K562 (cell line): ENCODE results near the gene RCN2. TPM values are rescaled to one million over a fixed set of nuclear protein-coding genes. Genes with fewer than 3 reads are reported as not detected.

Experiments used
- ATAC-seq: fragments of 200-7000 bp; cut with Tn5 transposase; 3 replicates; pipeline ENCODE4 v1.9.1; 2020; ENCODE audit warnings: moderate library complexity
- BruUV-seq: library from RNA; stranded (reverse); fragments of 400-500 nt; replicated peaks from 2 replicates; lab custom pipeline; 2021; lab: Mats Ljungman, UMichigan
- CTCF ChIA-PET: fragments of 300-600 bp; formaldehyde crosslinking; extraction: SDS; loops from one replicate; lab custom pipeline; 2021; ENCODE audit warnings: low intra/inter-chr PET ratio; lab: Yijun Ruan, JAX
- POLR2A ChIA-PET: fragments of 300-600, 350-650 bp; sonication (Branson Sonifier 250); formaldehyde crosslinking; extraction: SDS; loops from one replicate; lab custom pipeline; 2021; ENCODE audit warnings: antibody characterized with exemption, inconsistent platforms; lab: Yijun Ruan, JAX
- DNase-seq, 4 experiments: peaks; one replicate each; pipeline versions ENCODE4 v3.0.0 to v3.0.0-alpha.2; 2011 to 2018; ENCODE audit warnings: low spot score in 3 of 4, mixed read lengths in 3 of 4; ENCODE audit errors: extremely low read depth in 1 of 4
- FAIRE-seq: peaks from 2 replicates; lab custom pipeline; 2011; peaks lifted over from hg19 to GRCh38; lab: Jason Lieb, UNC
- H2AFZ ChIP-seq: 2 replicates; pipeline ENCODE4 v1.6.0; 2011; ENCODE audit warnings: low read depth, low read length, control low read depth, inconsistent platforms
- H3K27ac ChIP-seq: fragments of 200-600 bp; 3 replicates; pipeline ENCODE4 v1.8.0; 2011; ENCODE audit warnings: low read depth, mild to moderate bottlenecking, control low read depth, inconsistent platforms, low read length, moderate library complexity, mixed read lengths; ENCODE audit errors: extremely low read depth
- H3K27me3 ChIP-seq, 2 experiments: fragments of 300-600 bp in 1 of 2; 2 replicates in 1 of 2; 3 replicates in 1 of 2; pipeline versions ENCODE4 v1.6.0 to v1.8.0; 2011; ENCODE audit warnings: inconsistent platforms in 2 of 2, low read length in 2 of 2, mild to moderate bottlenecking in 1 of 2, mixed read lengths in 1 of 2, moderate library complexity in 1 of 2; ENCODE audit not compliant: control insufficient read depth in 2 of 2, insufficient read depth in 2 of 2
- H3K36me3 ChIP-seq: fragments of 300-600 bp; 3 replicates; pipeline ENCODE4 v1.8.0; 2011; ENCODE audit warnings: mild to moderate bottlenecking, low read length, inconsistent platforms; ENCODE audit not compliant: control insufficient read depth, insufficient read depth
- H3K4me1 ChIP-seq, 2 experiments: fragments of 200-600 bp in 1 of 2; replicated peaks in 1 of 2; 2 replicates in 1 of 2; 3 replicates in 1 of 2; pipeline versions ENCODE4 v1.5.1 to v1.8.0; 2011; ENCODE audit warnings: inconsistent platforms in 2 of 2, low read length in 2 of 2, mild to moderate bottlenecking in 1 of 2, mixed read lengths in 1 of 2, moderate library complexity in 1 of 2; ENCODE audit not compliant: control insufficient read depth in 2 of 2, insufficient read depth in 2 of 2
- H3K4me2 ChIP-seq: 2 replicates; pipeline ENCODE4 v1.6.1; 2011; ENCODE audit warnings: low read length, control low read depth, inconsistent platforms, mixed read lengths; ENCODE audit not compliant: insufficient read depth
- H3K4me3 ChIP-seq: fragments of 200-600 bp; sonication (generic), shearing (Covaris generic); 2 replicates; pipeline ENCODE4 v1.5.1; 2016; ENCODE audit warnings: control low read depth, inconsistent platforms
- H3K79me2 ChIP-seq: fragments of 200-600 bp; 3 replicates; pipeline ENCODE4 v1.8.0; 2011; ENCODE audit warnings: low read length, inconsistent platforms; ENCODE audit not compliant: control insufficient read depth, insufficient read depth
- H3K9ac ChIP-seq, 2 experiments: 2 replicates each; pipeline versions ENCODE4 v1.6.0 to v1.6.1; 2011; ENCODE audit warnings: low read depth in 2 of 2, low read length in 2 of 2, control low read depth in 1 of 2, inconsistent platforms in 1 of 2, mild to moderate bottlenecking in 1 of 2, mixed read lengths in 1 of 2; ENCODE audit not compliant: insufficient read depth in 1 of 2
- H3K9me1 ChIP-seq: one replicate; pipeline ENCODE4 v1.6.0; 2011; ENCODE audit warnings: inconsistent platforms, mild to moderate bottlenecking, low read length, moderate library complexity; ENCODE audit not compliant: control insufficient read depth, insufficient read depth
- H3K9me3 ChIP-seq: replicated peaks from 2 replicates; pipeline ENCODE4 v1.5.1; 2011; ENCODE audit warnings: low read depth, low read length, inconsistent platforms; ENCODE audit not compliant: control insufficient read depth, insufficient read depth
- H4K20me1 ChIP-seq: replicated peaks from 2 replicates; pipeline ENCODE4 v1.6.1; 2011; ENCODE audit warnings: low read length, inconsistent platforms, mixed read lengths; ENCODE audit not compliant: control insufficient read depth, insufficient read depth
- CGGBP1 ChIP-seq: fragments of 250-450 bp; sonication (Bioruptor Pico); IDR thresholded peaks from 2 replicates; pipeline ENCODE4 v1.9.0; 2021; ENCODE audit warnings: mild to moderate bottlenecking
- CHD2 ChIP-seq: IDR thresholded peaks from 2 replicates; pipeline ENCODE4 v1.6.1; 2011; ENCODE audit warnings: low read depth, low read length
- DPF2 ChIP-seq: fragments of 450-650 bp; IDR thresholded peaks from 2 replicates; pipeline ENCODE4 v1.6.1; 2016
- E2F1 ChIP-seq: sonication (generic); formaldehyde crosslinking; IDR thresholded peaks from 2 replicates; pipeline ENCODE4 v1.8.1; 2023; ENCODE audit warnings: mild to moderate bottlenecking, missing genetic modification reagents, moderate library complexity
- E2F6 ChIP-seq, 2 experiments: IDR thresholded peaks; 2 replicates each; pipeline ENCODE4 v1.6.1; 2011; ENCODE audit warnings: borderline replicate concordance in 1 of 2, control low read depth in 1 of 2, low read depth in 1 of 2, low read length in 1 of 2, mild to moderate bottlenecking in 1 of 2, mixed read lengths in 1 of 2, moderate library complexity in 1 of 2; ENCODE audit not compliant: insufficient read depth in 1 of 2, insufficient read length in 1 of 2, poor library complexity in 1 of 2, severe bottlenecking in 1 of 2; ENCODE audit errors: extremely low read depth in 1 of 2
- ELK3 ChIP-seq: fragments of 450-650 bp; formaldehyde crosslinking; IDR thresholded peaks from 2 replicates; pipeline ENCODE4 v1.4.0; 2020; ENCODE audit warnings: mild to moderate bottlenecking
- ETS1 ChIP-seq: conservative IDR thresholded peaks from 2 replicates; pipeline ENCODE4 v1.6.1; 2011; ENCODE audit warnings: low read depth, mild to moderate bottlenecking, low read length; ENCODE audit not compliant: control insufficient read depth
- GTF2F1 ChIP-seq: IDR thresholded peaks from 2 replicates; pipeline ENCODE4 v1.6.1; 2011; ENCODE audit warnings: low read depth, low read length, improper control_type of control experiment
- IFI16 ChIP-seq: fragments of 250-450 bp; sonication (Bioruptor Pico); IDR thresholded peaks from 2 replicates; pipeline ENCODE4 v2.1.2; 2022; ENCODE audit warnings: mild to moderate bottlenecking, inconsistent platforms
- RAD21 ChIP-seq, 2 experiments: fragments of 250-450 bp in 1 of 2; fragments of 450-650 bp in 1 of 2; sonication (Bioruptor Pico) in 1 of 2; formaldehyde crosslinking in 1 of 2; IDR thresholded peaks in 1 of 2; conservative IDR thresholded peaks in 1 of 2; 2 replicates each; pipeline versions ENCODE4 v1.4.0 to v1.8.0; 2020 to 2022; ENCODE audit warnings: mild to moderate bottlenecking in 2 of 2, moderate library complexity in 1 of 2
- RCOR1 ChIP-seq, 2 experiments: IDR thresholded peaks; 2 replicates each; pipeline ENCODE4 v1.6.1; 2012; ENCODE audit warnings: low read depth in 2 of 2, low read length in 2 of 2, borderline replicate concordance in 1 of 2, improper control_type of control experiment in 1 of 2
- RNF2 ChIP-seq: sonication (generic); IDR thresholded peaks from 2 replicates; pipeline ENCODE4 v1.6.1; 2016
- SETDB1 ChIP-seq: IDR thresholded peaks from one replicate; pipeline ENCODE4 v1.6.1; 2012; ENCODE audit warnings: low read length, control low read depth, inconsistent platforms
- TEAD1 ChIP-seq, 2 experiments: fragments of 450-650 bp in 1 of 2; sonication (generic) in 1 of 2; formaldehyde crosslinking; IDR thresholded peaks; 2 replicates each; pipeline versions ENCODE4 v1.4.0 to v1.8.0; 2020 to 2022; ENCODE audit warnings: mild to moderate bottlenecking in 2 of 2, missing genetic modification reagents in 1 of 2
- TRIM24 ChIP-seq, 2 experiments: fragments of 450-650 bp; IDR thresholded peaks; 2 replicates each; pipeline ENCODE4 v1.6.1; 2016
- ZC3H11A ChIP-seq: IDR thresholded peaks from 2 replicates; pipeline ENCODE4 v1.6.1; 2012; ENCODE audit warnings: low read depth, low read length, improper control_type of control experiment
- ZNF699 ChIP-seq: fragments of 250-450 bp; sonication (Bioruptor Pico); IDR thresholded peaks from 2 replicates; pipeline ENCODE4 v1.8.0; 2021; ENCODE audit warnings: mild to moderate bottlenecking, moderate library complexity; ENCODE audit not compliant: insufficient replicate concordance
- WGBS: fragments of 100-300 bp; shearing (Covaris generic); methylation state at CpG from one replicate; pipeline ENCODE4 v1.1.6; 2016; ENCODE audit warnings: low coverage, mixed read lengths; ENCODE audit not compliant: insufficient coverage; ENCODE audit errors: missing lambda C conversion rate; 5-methylcytosine and 5-hydroxymethylcytosine counted together
- in situ Hi-C: fragments of 300-500 bp; cut with MboI; formaldehyde crosslinking; loops from 4 replicates; pipeline ENCODE4 v1.15.0; 2018; ENCODE audit warnings: inconsistent platforms, mixed read lengths
- intact Hi-C: fragments of 100-400 bp; cut with micrococcal nuclease; formaldehyde crosslinking; loops from 2 replicates; pipeline ENCODE4 v1.14.2; 2022
- polyA plus RNA-seq, 8 experiments: library from polyadenylated mRNA; depleted of rRNA in 4 of 8; stranded (reverse) in 5 of 8; unstranded in 3 of 8; fragments of >200 nt; fragmentation: Nextera tagmentation in 2 of 8; fragmentation: Illumina TruSeq in 1 of 8; extraction: Ambion mirVana in 2 of 8; extraction: Trizol in 1 of 8; gene quantifications; 2 replicates each; pipeline versions ENCODE4 v1.2.1 to v1.2.3, GENCODE V29; 2011 to 2014; ENCODE audit warnings: inconsistent platforms in 1 of 8, missing spikeins in 1 of 8
- total RNA-seq, 7 experiments: library from RNA; depleted of rRNA in 6 of 7; stranded (reverse); fragments of >200 nt in 6 of 7; fragmentation: Illumina TruSeq in 2 of 7; extraction: Trizol in 2 of 7; gene quantifications; 2 replicates each; pipeline versions ENCODE4 v1.2.1 to v1.2.3, GENCODE V29; 2011 to 2021; ENCODE audit warnings: low replicate concordance in 1 of 7

Gene RCN2
- total and polyA plus RNA-seq, 9 of the 15 experiments (the other 6 are each of a cell fraction or from before 2014, with no cell fraction given) = 20.9 to 63.6 (median 52.8) TPM

GRCh38 chr15:76974456-76975036 is 43.0 kb downstream of the RCN2 start:
- TF ChIP-seq ETS1 = no peak
- no peak for TF ChIP-seq IFI16 (CRISPR knock-in tag)
- no peak for TF ChIP-seq GTF2F1
- no peak for TF ChIP-seq E2F1 (CRISPR knock-in tag)
- no peak for TF ChIP-seq DPF2
- TF ChIP-seq E2F6 (IDR thresholded peaks at IDR 0.05; ENCODE audit: borderline replicate concordance in 1 of 2, extremely low read depth in 1 of 2, insufficient read depth in 1 of 2, insufficient read length in 1 of 2, low read depth in 1 of 2, low read length in 1 of 2, poor library complexity in 1 of 2, severe bottlenecking in 1 of 2) = no peak
- TF ChIP-seq RCOR1 (IDR thresholded peaks at IDR 0.05; ENCODE audit: borderline replicate concordance in 1 of 2, low read depth in 2 of 2, low read length in 2 of 2) = no peak
- TF ChIP-seq RNF2 = no peak
- TF ChIP-seq ZNF699 (CRISPR knock-in tag) = no peak
- no peak for TF ChIP-seq TRIM24 (IDR thresholded peaks at IDR 0.05)
- TF ChIP-seq CHD2 = no peak
- no peak for TF ChIP-seq ELK3 (CRISPR knock-in tag)
- no peak for TF ChIP-seq ZC3H11A
- TF ChIP-seq TEAD1 (CRISPR knock-in tag; IDR thresholded peaks at IDR 0.05) = no peak
- no peak for TF ChIP-seq CGGBP1 (CRISPR knock-in tag)
- TF ChIP-seq SETDB1 = no peak
- TF ChIP-seq RAD21 (CRISPR knock-in tag; conservative IDR thresholded peaks at IDR 0.05 in 1 of 2, IDR thresholded peaks at IDR 0.05 in 1 of 2) = no peak
- CTCF ChIA-PET = no interaction called here
- no peaks in the 10 kb centered on the region for H3K9me3 ChIP-seq
- FAIRE-seq = no peak
- H2AFZ ChIP-seq = no peak overlapping the region
- BruUV-seq = no TSS peak
- no peak for DNase-seq
- peaks cover 0 to 11% of the 10 kb centered on the region in 2 experiments; a peak in 1 of 5 replicates for H3K4me1 ChIP-seq
- in situ Hi-C loops (no loop called here), intact Hi-C loops (loop anchor here (5.0 kb wide), 1 partner anchor 53 kb away; no protein-coding TSS in a partner anchor)
- H3K36me3 ChIP-seq = no peaks in the 10 kb centered on the region
- H3K27me3 ChIP-seq = peaks cover 8 to 35% of the 10 kb centered on the region in 2 experiments; a peak in 4 of 5 replicates
- no peaks in the 10 kb centered on the region for H3K9me1 ChIP-seq
- H3K4me2 ChIP-seq = no peak overlapping the region
- H3K9ac ChIP-seq = no peak overlapping the region
- H3K4me3 ChIP-seq = no peak overlapping the region
- POLR2A ChIA-PET = no interaction called here
- H4K20me1 ChIP-seq = no peaks in the 10 kb centered on the region; the same call in 1 of the 2 replicates
- no peaks in the 10 kb centered on the region for H3K79me2 ChIP-seq
- H3K27ac ChIP-seq = no peak overlapping the region
- WGBS = 3% methylated on average over 4 of the region's 4 CpGs
- ATAC-seq = no peak
